HEK293T (cell line): ENCODE data around the gene GPR37L1.

Source experiments
- ARNT ChIP-seq: fragments of 450-650 bp; IDR thresholded peaks from 2 replicates; pipeline ENCODE4 v1.6.1; 2017; ENCODE audit warnings: mild to moderate bottlenecking
- BHLHE40 ChIP-seq: fragments of 450-650 bp; IDR thresholded peaks from 2 replicates; pipeline ENCODE4 v1.6.1; 2016; ENCODE audit warnings: mild to moderate bottlenecking, moderate library complexity, borderline replicate concordance
- ELF4 ChIP-seq: fragments of 450-650 bp; IDR thresholded peaks from 2 replicates; pipeline ENCODE4 v1.6.1; 2017; ENCODE audit warnings: antibody characterized with exemption
- FOXM1 ChIP-seq: fragments of 450-650 bp; IDR thresholded peaks from 2 replicates; pipeline ENCODE4 v1.6.1; 2017; ENCODE audit warnings: mild to moderate bottlenecking, borderline replicate concordance
- NFRKB ChIP-seq: fragments of 450-650 bp; IDR thresholded peaks from 2 replicates; pipeline ENCODE4 v1.6.1; 2016; ENCODE audit warnings: mild to moderate bottlenecking, moderate library complexity
- SP1 ChIP-seq: fragments of 450-650 bp; IDR thresholded peaks from 2 replicates; pipeline ENCODE4 v1.6.1; 2017
- SUZ12 ChIP-seq: fragments of 450-650 bp; IDR thresholded peaks from 2 replicates; pipeline ENCODE4 v1.6.1; 2016; ENCODE audit warnings: mild to moderate bottlenecking
- ZNF384 ChIP-seq: fragments of 450-650 bp; IDR thresholded peaks from 2 replicates; pipeline ENCODE4 v1.6.1; 2016

- TF ChIP-seq SUZ12 (no peak), FOXM1 (no peak), BHLHE40 (no peak), NFRKB (no peak), ELF4 (no peak), SP1 (no peak), ARNT (no peak), ZNF384 (no peak)
These were observed 39.3 kb downstream of the GPR37L1 start for GRCh38 chr1:202162047-202162417.
